ENCODE results near the gene ANKRD63.

The ANKRD63 gene

GRCh38 chr15:40240619-40241221 lies 42.1 kb downstream of the ANKRD63 start:
- H3K14ac ChIP-seq (ENCODE audit: low read length), result peak overlapping the region; percentile 83
- H3K79me1 ChIP-seq (ENCODE audit: low read length), result peaks cover 22% of the 10 kb centered on the region
- H2BK5ac ChIP-seq (ENCODE audit: low read depth, low read length, poor library complexity), result peak overlapping the region; percentile 54
- no peak overlapping the region for H3K4me2 ChIP-seq (ENCODE audit: low read length)
- H4K91ac ChIP-seq (ENCODE audit: low read depth, low read length), result peak overlapping the region; percentile 77
- peak overlapping the region; percentile 15 for H3K4ac ChIP-seq (ENCODE audit: low read depth, low read length)
- peak overlapping the region; percentile 87 for H3K18ac ChIP-seq (ENCODE audit: low read length)
- H3K79me2 ChIP-seq (ENCODE audit: control insufficient read depth, insufficient read depth, low read length, poor library complexity), result peaks cover 2% of the 10 kb centered on the region
- no peaks in the 10 kb centered on the region for H3K27me3 ChIP-seq (ENCODE audit: insufficient read depth, low read length)
- H3K27ac ChIP-seq (ENCODE audit: low read depth, low read length), result no peak overlapping the region
- H4K8ac ChIP-seq (ENCODE audit: low read depth, low read length), result peak overlapping the region; percentile 47
- no peaks in the 10 kb centered on the region for H3K36me3 ChIP-seq (ENCODE audit: control insufficient read depth in 1 of 2, insufficient read depth in 2 of 2, low read length in 2 of 2)
- WGBS (ENCODE audit: extremely low coverage, insufficient coverage, insufficient read length), result no CpG with 5 or more reads among the region's 10 CpGs
- H4K12ac ChIP-seq (ENCODE audit: low read depth, low read length), result no peak overlapping the region
- H2AFZ ChIP-seq (ENCODE audit: insufficient read depth, low read length, poor library complexity), result no peak overlapping the region
- H3K9ac ChIP-seq (ENCODE audit: low read length), result no peak overlapping the region
- no peak overlapping the region for H3K4me3 ChIP-seq (ENCODE audit: low read depth, low read length)
- peak overlapping the region; percentile 60 for H2BK12ac ChIP-seq (ENCODE audit: low read length)
- no peak for DNase-seq
- peaks cover 2% of the 10 kb centered on the region for H3K9me3 ChIP-seq (ENCODE audit: insufficient read depth, low read depth, low read length)
- H2AK5ac ChIP-seq (ENCODE audit: low read length), result peak overlapping the region; percentile 76
- no peak overlapping the region for H2BK120ac ChIP-seq (ENCODE audit: insufficient read depth, low read length, poor library complexity)
- H3K23ac ChIP-seq (ENCODE audit: low read length), result no peak overlapping the region
- H3K4me1 ChIP-seq (ENCODE audit: control insufficient read depth in 1 of 2, insufficient read depth in 2 of 2, low read length in 2 of 2), result peaks cover 34 to 37% of the 10 kb centered on the region in 2 experiments

- Histone ChIP-seq H3K9me3 (ENCODE audit: insufficient read depth, low read depth, low read length) (peaks cover 2% of the 10 kb centered on the region), H2BK5ac (ENCODE audit: low read depth, low read length, poor library complexity) (no peak overlapping the region), H3K79me2 (ENCODE audit: control insufficient read depth, insufficient read depth, low read length, poor library complexity) (peaks cover under 1% of the 10 kb centered on the region), H3K36me3 (ENCODE audit: control insufficient read depth in 1 of 2, insufficient read depth in 2 of 2, low read length in 2 of 2) (no peaks in the 10 kb centered on the region), H3K4me1 (ENCODE audit: control insufficient read depth in 1 of 2, insufficient read depth in 2 of 2, low read length in 2 of 2) (peaks cover 28 to 31% of the 10 kb centered on the region in 2 experiments), H3K79me1 (ENCODE audit: low read length) (peaks cover 17% of the 10 kb centered on the region), H3K4me2 (ENCODE audit: low read length) (peak overlapping the region; percentile 59), H4K12ac (ENCODE audit: low read depth, low read length) (no peak overlapping the region), H3K27ac (ENCODE audit: low read depth, low read length) (no peak overlapping the region), H4K91ac (ENCODE audit: low read depth, low read length) (peak overlapping the region; percentile 77), H3K9ac (ENCODE audit: low read length) (no peak overlapping the region), H2AFZ (ENCODE audit: insufficient read depth, low read length, poor library complexity) (no peak overlapping the region), H3K23ac (ENCODE audit: low read length) (no peak overlapping the region), H3K18ac (ENCODE audit: low read length) (peak overlapping the region; percentile 52), H3K27me3 (ENCODE audit: insufficient read depth, low read length) (no peaks in the 10 kb centered on the region), H2BK120ac (ENCODE audit: insufficient read depth, low read length, poor library complexity) (no peak overlapping the region), H2BK12ac (ENCODE audit: low read length) (peak overlapping the region; percentile 64), H2AK5ac (ENCODE audit: low read length) (peak overlapping the region; percentile 16), H4K8ac (ENCODE audit: low read depth, low read length) (peak overlapping the region; percentile 47), H3K4me3 (ENCODE audit: low read depth, low read length) (no peak overlapping the region), H3K4ac (ENCODE audit: low read depth, low read length) (no peak overlapping the region), H3K14ac (ENCODE audit: low read length) (peak overlapping the region; percentile 36)
- no peak for DNase-seq
- no CpG with 5 or more reads among the region's 19 CpGs for WGBS (ENCODE audit: extremely low coverage, insufficient coverage, insufficient read length)
Measured at GRCh38 chr15:40239693-40240618, 42.9 kb downstream of the ANKRD63 start.

DNA sequence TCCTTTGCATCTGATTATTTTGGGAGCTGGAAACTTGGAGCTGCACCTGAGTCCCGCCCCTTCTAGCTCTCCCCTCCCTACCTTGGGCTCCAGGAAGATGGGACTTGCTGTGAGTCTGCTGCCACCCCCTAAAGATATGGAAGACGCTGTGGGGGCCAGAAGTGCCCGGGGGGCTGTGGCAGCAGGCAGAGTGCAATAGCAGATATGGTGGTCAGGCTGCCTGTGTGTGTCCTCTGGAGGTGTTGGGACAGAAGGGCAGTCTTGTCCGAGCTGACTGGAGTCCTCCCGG lies 43.5 kb downstream of the ANKRD63 start:
- Histone ChIP-seq H3K79me1 (ENCODE audit: low read length) (peaks cover 14% of the 10 kb centered on the region), H4K91ac (ENCODE audit: low read depth, low read length) (peak overlapping the region; percentile 67), H2BK12ac (ENCODE audit: low read length) (peak overlapping the region; percentile 64), H2BK120ac (ENCODE audit: insufficient read depth, low read length, poor library complexity) (no peak overlapping the region), H2AFZ (ENCODE audit: insufficient read depth, low read length, poor library complexity) (no peak overlapping the region), H3K4me1 (ENCODE audit: control insufficient read depth in 1 of 2, insufficient read depth in 2 of 2, low read length in 2 of 2) (peaks cover 24 to 27% of the 10 kb centered on the region in 2 experiments), H3K4ac (ENCODE audit: low read depth, low read length) (no peak overlapping the region), H3K4me2 (ENCODE audit: low read length) (peak overlapping the region; percentile 59), H3K36me3 (ENCODE audit: control insufficient read depth in 1 of 2, insufficient read depth in 2 of 2, low read length in 2 of 2) (no peaks in the 10 kb centered on the region), H3K79me2 (ENCODE audit: control insufficient read depth, insufficient read depth, low read length, poor library complexity) (no peaks in the 10 kb centered on the region), H2AK5ac (ENCODE audit: low read length) (peak overlapping the region; percentile 16), H2BK5ac (ENCODE audit: low read depth, low read length, poor library complexity) (no peak overlapping the region), H3K27me3 (ENCODE audit: insufficient read depth, low read length) (no peaks in the 10 kb centered on the region), H3K9me3 (ENCODE audit: insufficient read depth, low read depth, low read length) (peaks cover 2% of the 10 kb centered on the region), H4K8ac (ENCODE audit: low read depth, low read length) (peak overlapping the region; percentile 47), H3K27ac (ENCODE audit: low read depth, low read length) (no peak overlapping the region), H3K4me3 (ENCODE audit: low read depth, low read length) (no peak overlapping the region), H4K12ac (ENCODE audit: low read depth, low read length) (no peak overlapping the region), H3K18ac (ENCODE audit: low read length) (peak overlapping the region; percentile 52), H3K14ac (ENCODE audit: low read length) (peak overlapping the region; percentile 36), H3K23ac (ENCODE audit: low read length) (no peak overlapping the region), H3K9ac (ENCODE audit: low read length) (no peak overlapping the region)
- WGBS (ENCODE audit: extremely low coverage, insufficient coverage, insufficient read length), result no CpG with 5 or more reads among the region's 5 CpGs
- no peak for DNase-seq

DNA sequence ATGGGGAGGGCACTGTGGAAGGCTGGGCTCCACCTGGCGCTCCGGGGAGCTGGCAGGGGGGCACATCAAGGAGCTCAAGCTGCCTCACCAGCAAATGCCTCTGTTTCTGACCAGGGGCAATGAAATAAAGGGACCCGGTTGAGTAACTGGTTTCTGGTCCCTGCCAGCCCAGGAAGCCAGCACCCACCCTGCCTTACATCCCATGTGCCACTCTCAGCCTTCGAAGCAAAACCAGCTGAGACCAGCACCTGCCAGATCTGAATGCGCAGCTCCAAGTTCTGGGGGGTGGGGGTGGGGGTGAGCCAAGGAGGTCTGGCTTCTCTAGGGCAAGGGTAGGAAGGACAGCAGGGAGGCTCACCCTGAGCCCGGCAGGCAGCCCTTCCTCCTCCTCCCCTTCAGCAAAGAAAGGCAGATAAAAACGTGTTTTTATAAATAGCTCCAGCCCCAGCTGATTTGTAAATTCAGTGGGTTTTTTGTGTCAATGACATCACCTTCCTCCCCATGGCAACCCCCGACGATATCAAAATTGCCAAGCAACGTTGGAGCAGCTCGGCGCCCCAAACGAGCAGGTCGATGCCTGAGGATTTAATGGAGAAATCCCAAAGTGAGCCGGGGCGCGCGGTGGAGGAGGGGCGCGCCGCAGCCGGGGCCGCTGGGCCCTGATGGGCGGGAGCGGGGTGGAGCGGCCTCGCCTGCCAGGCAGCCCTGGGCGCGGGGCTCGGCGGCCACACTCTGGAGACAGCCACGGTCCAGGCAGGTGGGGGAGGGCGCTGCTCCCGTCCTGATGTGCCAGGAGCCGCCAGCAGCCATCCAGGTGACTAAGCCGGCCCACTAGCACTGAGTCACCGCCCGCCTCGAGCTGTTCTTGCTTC lies 44.1 kb downstream of the ANKRD63 start, which contains the start of gene PAK6:
TSS of gene PAK6 (plus strand) at position 532 of the 872 bp plus-strand sequence. CDS start 25,723 bp downstream, outside the sequence.
- peak; percentile 88 to 90 for DNase-seq
- peak within 1 kb of the TSS; percentile 47 for H4K8ac ChIP-seq (ENCODE audit: low read depth, low read length)
- peak within 1 kb of the TSS; percentile 67 for H4K91ac ChIP-seq (ENCODE audit: low read depth, low read length)
- H3K9me3 ChIP-seq (ENCODE audit: insufficient read depth, low read depth, low read length), result peaks cover 2% of the 10 kb centered on the region
- no peak within 1 kb of the TSS for H4K12ac ChIP-seq (ENCODE audit: low read depth, low read length)
- H3K36me3 ChIP-seq (ENCODE audit: control insufficient read depth in 1 of 2, insufficient read depth in 2 of 2, low read length in 2 of 2), result no peaks in the 10 kb centered on the region
- peak within 1 kb of the TSS; percentile 59 for H3K4me2 ChIP-seq (ENCODE audit: low read length)
- no peaks in the 10 kb centered on the region for H3K27me3 ChIP-seq (ENCODE audit: insufficient read depth, low read length)
- no peak within 1 kb of the TSS for H3K23ac ChIP-seq (ENCODE audit: low read length)
- H2AK5ac ChIP-seq (ENCODE audit: low read length), result peak within 1 kb of the TSS; percentile 71
- H3K27ac ChIP-seq (ENCODE audit: low read depth, low read length), result no peak within 1 kb of the TSS
- peak within 1 kb of the TSS; percentile 56 for H3K14ac ChIP-seq (ENCODE audit: low read length)
- no peak within 1 kb of the TSS for H3K4ac ChIP-seq (ENCODE audit: low read depth, low read length)
- peak within 1 kb of the TSS; percentile 28 for H2BK120ac ChIP-seq (ENCODE audit: insufficient read depth, low read length, poor library complexity)
- no peaks in the 10 kb centered on the region for H3K79me2 ChIP-seq (ENCODE audit: control insufficient read depth, insufficient read depth, low read length, poor library complexity)
- peaks cover 24 to 27% of the 10 kb centered on the region in 2 experiments for H3K4me1 ChIP-seq (ENCODE audit: control insufficient read depth in 1 of 2, insufficient read depth in 2 of 2, low read length in 2 of 2)
- peak within 1 kb of the TSS; percentile 52 for H3K18ac ChIP-seq (ENCODE audit: low read length)
- WGBS (ENCODE audit: extremely low coverage, insufficient coverage, insufficient read length), result no CpG with 5 or more reads among the region's 39 CpGs
- no peak within 1 kb of the TSS for H2BK5ac ChIP-seq (ENCODE audit: low read depth, low read length, poor library complexity)
- H3K9ac ChIP-seq (ENCODE audit: low read length), result no peak within 1 kb of the TSS
- peak within 1 kb of the TSS; percentile 20 for H2AFZ ChIP-seq (ENCODE audit: insufficient read depth, low read length, poor library complexity)
- peak within 1 kb of the TSS; percentile 25 for H3K4me3 ChIP-seq (ENCODE audit: low read depth, low read length)
- peak within 1 kb of the TSS; percentile 85 for H2BK12ac ChIP-seq (ENCODE audit: low read length)
- peaks cover 14% of the 10 kb centered on the region for H3K79me1 ChIP-seq (ENCODE audit: low read length)
